Prostate gland (tissue), 2 donors: Measurements from ENCODE around the gene TFPI. TPM values are rescaled to one million over a fixed set of nuclear protein-coding genes. Genes with fewer than 3 reads are reported as not detected.
"Not testable (repeated sequence)": the region's sequence is repeated elsewhere in the genome, so short reads cannot be mapped to it uniquely, and the experiment has no call there.

Experiments used
- DNase-seq: peaks from one replicate; pipeline ENCODE4 v3.0.0-alpha.2; 2019; ENCODE audit warnings: low spot score
- H3K27ac ChIP-seq, 2 donors: fragments of 200-600 bp; sonication (generic); 2 replicates each; pipeline ENCODE4 v1.5.1; 2017 to 2019
- H3K27me3 ChIP-seq: fragments of 200-600 bp; sonication (generic); replicated peaks from 2 replicates; pipeline ENCODE4 v1.5.1; 2019; ENCODE audit not compliant: insufficient read depth
- H3K36me3 ChIP-seq, 2 donors: fragments of 200-600 bp; sonication (generic); 1 replicate in 1 of 2; 2 replicates in 1 of 2; pipeline versions ENCODE4 v1.5.1 to v1.8.1; 2017 to 2019
- H3K4me1 ChIP-seq: fragments of 200-600 bp; sonication (generic); replicated peaks from 2 replicates; pipeline ENCODE4 v1.5.1; 2019
- H3K4me3 ChIP-seq, 2 donors: fragments of 200-600 bp; sonication (generic); 2 replicates each; pipeline ENCODE4 v1.5.1; 2017 to 2019
- H3K9me3 ChIP-seq: fragments of 200-600 bp; sonication (generic); 2 replicates; pipeline ENCODE4 v1.5.1; 2017
- POLR2A ChIP-seq: fragments of 450-650 bp; IDR thresholded peaks from one replicate; pipeline ENCODE4 v1.6.1; 2016; ENCODE audit warnings: antibody characterized with exemption, mild to moderate bottlenecking
- POLR2AphosphoS5 ChIP-seq: sonication (generic); formaldehyde crosslinking; IDR thresholded peaks from one replicate; pipeline ENCODE4 v1.6.1; 2017; ENCODE audit warnings: antibody characterized with exemption
- WGBS: methylation state at CpG from one replicate; pipeline ENCODE4 v1.1.5; 2018; 5-methylcytosine and 5-hydroxymethylcytosine counted together
- intact Hi-C: fragments of 100-400 bp; cut with DNase I; formaldehyde crosslinking; loops from one replicate; pipeline ENCODE4 v1.14.2; 2022
- total RNA-seq, 2 donors: library from RNA; depleted of rRNA; stranded (reverse); fragments of >200 nt; gene quantifications; one replicate each; pipeline ENCODE4 v1.1.0, GENCODE V29; 2016
- TF ChIP-seq, protein P1 (sequence below), 4 experiments: fragments of 200-600 bp in 2 of 4; fragments of 450-650 bp in 2 of 4; sonication (generic) in 2 of 4; IDR thresholded peaks; 1 replicate in 3 of 4; 2 replicates in 1 of 4; pipeline ENCODE4 v1.5.1; 2016 to 2019; ENCODE audit warnings: antibody characterized with exemption in 4 of 4, mild to moderate bottlenecking in 2 of 4, moderate library complexity in 2 of 4

The TFPI gene
- total RNA-seq, 2 donors from 2014 or later = 7.0 to 19.5 TPM

- intact Hi-C loops = loop anchor here (5.0 kb wide), 1 partner anchor 73 kb away; no protein-coding TSS in a partner anchor
- TF ChIP-seq POLR2AphosphoS5 = no peak
- TF ChIP-seq, protein P1, sequence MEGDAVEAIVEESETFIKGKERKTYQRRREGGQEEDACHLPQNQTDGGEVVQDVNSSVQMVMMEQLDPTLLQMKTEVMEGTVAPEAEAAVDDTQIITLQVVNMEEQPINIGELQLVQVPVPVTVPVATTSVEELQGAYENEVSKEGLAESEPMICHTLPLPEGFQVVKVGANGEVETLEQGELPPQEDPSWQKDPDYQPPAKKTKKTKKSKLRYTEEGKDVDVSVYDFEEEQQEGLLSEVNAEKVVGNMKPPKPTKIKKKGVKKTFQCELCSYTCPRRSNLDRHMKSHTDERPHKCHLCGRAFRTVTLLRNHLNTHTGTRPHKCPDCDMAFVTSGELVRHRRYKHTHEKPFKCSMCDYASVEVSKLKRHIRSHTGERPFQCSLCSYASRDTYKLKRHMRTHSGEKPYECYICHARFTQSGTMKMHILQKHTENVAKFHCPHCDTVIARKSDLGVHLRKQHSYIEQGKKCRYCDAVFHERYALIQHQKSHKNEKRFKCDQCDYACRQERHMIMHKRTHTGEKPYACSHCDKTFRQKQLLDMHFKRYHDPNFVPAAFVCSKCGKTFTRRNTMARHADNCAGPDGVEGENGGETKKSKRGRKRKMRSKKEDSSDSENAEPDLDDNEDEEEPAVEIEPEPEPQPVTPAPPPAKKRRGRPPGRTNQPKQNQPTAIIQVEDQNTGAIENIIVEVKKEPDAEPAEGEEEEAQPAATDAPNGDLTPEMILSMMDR (IDR thresholded peaks at IDR 0.05) = no peak
- no peak for TF ChIP-seq POLR2A
- no peak overlapping the region for H3K27ac ChIP-seq
Observed at GRCh38 chr2:187575751-187576067, 21.5 kb upstream of the TFPI start.

GRCh38 chr2:187574969-187575750, 20.9 kb upstream of the TFPI start:
- no peaks in the 10 kb centered on the region for H3K4me1 ChIP-seq
- TF ChIP-seq POLR2AphosphoS5 = no peak
- TF ChIP-seq POLR2A = no peak
- TF ChIP-seq, protein P1 (IDR thresholded peaks at IDR 0.05) = no peak
- 32% methylated on average over 3 of the region's 3 CpGs for WGBS
- no peaks in the 10 kb centered on the region for H3K9me3 ChIP-seq
- H3K36me3 ChIP-seq = no peaks in the 10 kb centered on the region
- no peak overlapping the region for H3K4me3 ChIP-seq
- no peak for DNase-seq
- intact Hi-C loops = loop anchor here (5.0 kb wide), 1 partner anchor 73 kb away; no protein-coding TSS in a partner anchor
- no peak overlapping the region for H3K27ac ChIP-seq
- H3K27me3 ChIP-seq = no peaks in the 10 kb centered on the region

More at GRCh38 chr2:187575751-187576067, 21.5 kb upstream of the TFPI start:
- no peaks in the 10 kb centered on the region for H3K27me3 ChIP-seq
- WGBS = 2% methylated on average over 1 of the region's 1 CpG
- no peaks in the 10 kb centered on the region for H3K4me1 ChIP-seq
- DNase-seq = no peak
- no peaks in the 10 kb centered on the region for H3K36me3 ChIP-seq
- H3K9me3 ChIP-seq = no peaks in the 10 kb centered on the region
- H3K4me3 ChIP-seq = no peak overlapping the region

GRCh38 chr2:187573722-187574121, 19.5 kb upstream of the TFPI start:
- Histone ChIP-seq H3K9me3 (no peaks in the 10 kb centered on the region), H3K27me3 (no peaks in the 10 kb centered on the region), H3K4me1 (no peaks in the 10 kb centered on the region), H3K4me3 (no peak overlapping the region), H3K27ac (no peak overlapping the region), H3K36me3 (no peaks in the 10 kb centered on the region)
- TF ChIP-seq POLR2AphosphoS5 (no peak), POLR2A (no peak)
- TF ChIP-seq, protein P1 (IDR thresholded peaks at IDR 0.05) = no peak
- no peak for DNase-seq
- intact Hi-C loops = no loop called here
- 93% methylated on average over 2 of the region's 2 CpGs for WGBS

GRCh38 chr2:187571996-187572395, 17.8 kb upstream of the TFPI start:
- H3K9me3 ChIP-seq, H3K4me3 ChIP-seq, intact Hi-C loops, H3K4me1 ChIP-seq, H3K27me3 ChIP-seq, H3K36me3 ChIP-seq, H3K27ac ChIP-seq, DNase-seq: not testable (repeated sequence)
- WGBS = 82% methylated on average over 5 of the region's 5 CpGs

- intact Hi-C loops = no loop called here
- no peaks in the 10 kb centered on the region for H3K36me3 ChIP-seq
- no peaks in the 10 kb centered on the region for H3K27me3 ChIP-seq
- H3K9me3 ChIP-seq = no peaks in the 10 kb centered on the region
- no peaks in the 10 kb centered on the region for H3K4me1 ChIP-seq
- no peak for TF ChIP-seq POLR2AphosphoS5
- no peak for DNase-seq
- no peak overlapping the region for H3K4me3 ChIP-seq
- no peak overlapping the region for H3K27ac ChIP-seq
Observed at GRCh38 chr2:187569571-187569970, 15.3 kb upstream of the TFPI start.

GRCh38 chr2:187569042-187569441, 14.8 kb upstream of the TFPI start:
- Histone ChIP-seq H3K27me3 (no peaks in the 10 kb centered on the region), H3K4me3 (no peak overlapping the region), H3K9me3 (no peaks in the 10 kb centered on the region), H3K27ac (no peak overlapping the region), H3K4me1 (no peaks in the 10 kb centered on the region), H3K36me3 (no peaks in the 10 kb centered on the region)
- no peak for DNase-seq
- TF ChIP-seq POLR2A (no peak), POLR2AphosphoS5 (no peak)
- TF ChIP-seq, protein P1 (IDR thresholded peaks at IDR 0.05) = no peak
- 32% methylated on average over 1 of the region's 1 CpG for WGBS
- intact Hi-C loops = no loop called here
